ENCODE results near the gene CIDEA. TPM values are rescaled to one million over a fixed set of nuclear protein-coding genes. Genes with fewer than 3 reads are reported as not detected.

The CIDEA gene
- total RNA-seq, 1 donor from 2014 or later = 0.97 TPM

DNA sequence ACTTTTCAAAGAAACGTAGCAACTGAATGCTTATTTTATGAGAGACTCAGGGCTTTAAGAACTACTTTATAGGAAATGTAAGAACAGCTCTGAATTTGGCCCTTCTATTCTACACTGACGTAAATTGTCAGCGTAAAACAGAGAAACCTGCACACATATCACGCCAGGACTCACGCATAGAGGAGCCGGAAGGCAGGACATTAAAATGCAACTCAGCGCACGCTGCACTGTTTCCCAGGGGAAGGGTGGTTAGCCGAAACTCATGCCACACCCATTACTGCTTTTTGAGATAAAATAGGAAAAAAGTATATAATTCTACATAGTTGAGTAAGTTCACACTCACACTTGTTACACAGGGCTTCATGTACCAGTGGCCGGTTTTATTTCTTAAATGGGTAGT is 61.3 kb downstream of the CIDEA start:
- H3K4me1 Mint-ChIP-seq (ENCODE audit: unreplicated experiment) = peaks cover 39% of the 10 kb centered on the region
- H3K4me3 Mint-ChIP-seq (ENCODE audit: unreplicated experiment) = no peak overlapping the region
- H3K36me3 Mint-ChIP-seq (ENCODE audit: low read depth, unreplicated experiment) = peaks cover 49% of the 10 kb centered on the region
- H3K27ac Mint-ChIP-seq (ENCODE audit: unreplicated experiment) = no peak overlapping the region
- TF ChIP-seq, protein P1, sequence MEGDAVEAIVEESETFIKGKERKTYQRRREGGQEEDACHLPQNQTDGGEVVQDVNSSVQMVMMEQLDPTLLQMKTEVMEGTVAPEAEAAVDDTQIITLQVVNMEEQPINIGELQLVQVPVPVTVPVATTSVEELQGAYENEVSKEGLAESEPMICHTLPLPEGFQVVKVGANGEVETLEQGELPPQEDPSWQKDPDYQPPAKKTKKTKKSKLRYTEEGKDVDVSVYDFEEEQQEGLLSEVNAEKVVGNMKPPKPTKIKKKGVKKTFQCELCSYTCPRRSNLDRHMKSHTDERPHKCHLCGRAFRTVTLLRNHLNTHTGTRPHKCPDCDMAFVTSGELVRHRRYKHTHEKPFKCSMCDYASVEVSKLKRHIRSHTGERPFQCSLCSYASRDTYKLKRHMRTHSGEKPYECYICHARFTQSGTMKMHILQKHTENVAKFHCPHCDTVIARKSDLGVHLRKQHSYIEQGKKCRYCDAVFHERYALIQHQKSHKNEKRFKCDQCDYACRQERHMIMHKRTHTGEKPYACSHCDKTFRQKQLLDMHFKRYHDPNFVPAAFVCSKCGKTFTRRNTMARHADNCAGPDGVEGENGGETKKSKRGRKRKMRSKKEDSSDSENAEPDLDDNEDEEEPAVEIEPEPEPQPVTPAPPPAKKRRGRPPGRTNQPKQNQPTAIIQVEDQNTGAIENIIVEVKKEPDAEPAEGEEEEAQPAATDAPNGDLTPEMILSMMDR (IDR thresholded peaks at IDR 0.05; ENCODE audit: unreplicated experiment) = no peak
- H3K27me3 Mint-ChIP-seq (ENCODE audit: unreplicated experiment) = no peaks in the 10 kb centered on the region
- H3K9me3 Mint-ChIP-seq (ENCODE audit: unreplicated experiment) = no peaks in the 10 kb centered on the region
- DNase-seq (ENCODE audit: low spot score) = no peak

DNA sequence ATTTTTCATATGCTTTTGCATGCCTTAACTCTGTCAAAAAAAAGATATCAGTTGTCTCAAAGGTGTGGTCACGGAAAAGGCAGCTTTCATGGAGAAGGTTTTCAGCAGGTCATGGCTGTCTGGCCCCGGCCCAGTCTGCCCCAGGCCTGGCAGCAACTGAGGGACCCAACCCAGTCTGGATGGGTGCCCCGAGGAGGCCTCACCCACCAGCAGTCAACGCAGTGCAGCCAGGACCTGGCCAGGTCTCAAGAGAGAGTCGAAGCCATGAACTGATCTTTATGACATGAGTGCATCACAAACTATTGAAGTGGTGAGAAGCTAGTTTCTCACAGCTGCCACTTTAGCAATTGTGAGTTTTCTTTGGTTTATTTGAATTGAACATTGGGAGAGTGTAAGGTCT is 61.8 kb downstream of the CIDEA start:
- Mint-ChIP-seq H3K36me3 (ENCODE audit: low read depth, unreplicated experiment) (peaks cover 49% of the 10 kb centered on the region), H3K4me3 (ENCODE audit: unreplicated experiment) (no peak overlapping the region), H3K27me3 (ENCODE audit: unreplicated experiment) (no peaks in the 10 kb centered on the region), H3K27ac (ENCODE audit: unreplicated experiment) (no peak overlapping the region), H3K4me1 (ENCODE audit: unreplicated experiment) (peaks cover 37% of the 10 kb centered on the region), H3K9me3 (ENCODE audit: unreplicated experiment) (no peaks in the 10 kb centered on the region)
- TF ChIP-seq, protein P1 (IDR thresholded peaks at IDR 0.05; ENCODE audit: unreplicated experiment) = no peak
- DNase-seq (ENCODE audit: low spot score) = no peak

DNA sequence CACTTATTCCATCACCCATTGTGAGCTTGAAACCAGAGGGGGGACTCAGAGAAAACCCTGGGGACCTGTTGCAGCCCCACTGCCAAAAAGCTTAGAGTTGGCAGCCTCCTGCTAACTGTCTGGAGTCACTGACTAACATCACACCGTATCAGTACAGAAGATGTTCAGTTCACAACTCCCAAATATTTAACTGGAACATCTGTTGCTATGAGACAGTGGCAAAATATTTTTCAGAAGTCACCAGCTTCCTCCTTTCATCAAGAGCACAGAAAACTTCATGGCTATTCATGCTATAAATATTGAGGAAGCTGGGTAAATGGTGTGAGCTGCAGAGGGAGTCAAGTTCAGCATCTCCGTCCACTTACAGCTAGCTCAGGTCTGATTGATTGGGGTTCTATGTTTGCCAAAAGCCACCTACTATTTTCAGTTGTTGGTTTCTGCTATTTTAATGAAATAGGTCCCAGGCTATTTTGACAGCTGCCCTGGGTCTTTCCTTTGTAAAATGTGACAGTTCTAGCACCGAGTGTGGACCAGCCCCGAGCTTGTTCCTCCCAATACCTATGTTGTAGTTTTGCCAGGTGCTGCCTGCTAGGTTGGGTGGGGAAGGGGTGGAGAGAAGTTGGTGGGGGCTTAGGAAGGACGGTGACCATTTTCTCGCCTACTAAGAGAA is 63.6 kb downstream of the CIDEA start:
- no peak for DNase-seq (ENCODE audit: low spot score)
- peak overlapping the region; percentile 30 for H3K27ac Mint-ChIP-seq (ENCODE audit: unreplicated experiment)
- no peaks in the 10 kb centered on the region for H3K27me3 Mint-ChIP-seq (ENCODE audit: unreplicated experiment)
- H3K36me3 Mint-ChIP-seq (ENCODE audit: low read depth, unreplicated experiment) = peaks cover 39% of the 10 kb centered on the region
- TF ChIP-seq, protein P1 (IDR thresholded peaks at IDR 0.05; ENCODE audit: unreplicated experiment) = no peak
- peak overlapping the region; percentile 74 for H3K4me3 Mint-ChIP-seq (ENCODE audit: unreplicated experiment)
- H3K9me3 Mint-ChIP-seq (ENCODE audit: unreplicated experiment) = no peaks in the 10 kb centered on the region
- H3K4me1 Mint-ChIP-seq (ENCODE audit: unreplicated experiment) = peaks cover 33% of the 10 kb centered on the region

DNA sequence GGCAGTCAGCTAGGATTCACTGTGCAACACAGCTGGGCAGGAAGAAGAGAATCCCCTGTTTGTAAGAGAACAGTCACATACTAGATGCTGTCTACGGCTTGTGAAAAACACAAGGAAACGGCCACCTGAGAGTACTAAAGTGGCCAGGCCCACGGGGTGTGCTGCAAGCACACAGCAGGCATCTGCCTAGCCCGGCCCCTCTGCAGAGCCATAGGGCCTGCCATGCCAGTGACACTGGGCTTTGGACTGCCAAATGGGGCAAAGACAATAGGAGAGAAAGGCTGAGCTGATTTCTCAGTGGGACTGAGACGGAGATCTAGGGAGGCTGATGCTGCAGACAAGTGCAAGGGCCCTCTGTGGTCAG is 64.2 kb downstream of the CIDEA start:
- Mint-ChIP-seq H3K4me3 (ENCODE audit: unreplicated experiment) (peak overlapping the region; percentile 74), H3K27me3 (ENCODE audit: unreplicated experiment) (no peaks in the 10 kb centered on the region), H3K4me1 (ENCODE audit: unreplicated experiment) (peaks cover 29% of the 10 kb centered on the region), H3K27ac (ENCODE audit: unreplicated experiment) (peak overlapping the region; percentile 18), H3K36me3 (ENCODE audit: low read depth, unreplicated experiment) (peaks cover 39% of the 10 kb centered on the region), H3K9me3 (ENCODE audit: unreplicated experiment) (no peaks in the 10 kb centered on the region)
- no peak for DNase-seq (ENCODE audit: low spot score)
- TF ChIP-seq, protein P1 (IDR thresholded peaks at IDR 0.05; ENCODE audit: unreplicated experiment) = no peak

DNA sequence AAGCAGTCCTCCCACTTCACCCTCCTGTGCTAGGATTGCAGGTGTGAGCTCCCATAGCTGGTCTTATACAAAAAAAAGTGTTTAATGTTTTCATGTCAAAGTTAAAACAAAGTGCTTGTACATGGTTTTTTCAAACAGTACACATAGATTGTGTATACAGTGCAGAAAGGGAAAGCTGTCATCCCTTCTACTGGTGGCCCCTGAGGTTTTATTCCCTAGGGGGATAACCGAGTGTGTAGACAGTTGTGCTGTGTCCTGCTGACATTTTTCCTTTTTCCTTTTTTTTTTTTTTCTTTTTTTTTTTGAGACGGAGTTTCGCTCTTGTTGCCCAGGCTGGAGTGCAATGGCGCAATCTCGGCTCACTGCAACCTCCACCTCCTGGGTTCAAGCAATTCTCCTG is 64.7 kb downstream of the CIDEA start:
- Mint-ChIP-seq H3K4me3 (ENCODE audit: unreplicated experiment) (no peak overlapping the region), H3K27me3 (ENCODE audit: unreplicated experiment) (no peaks in the 10 kb centered on the region), H3K4me1 (ENCODE audit: unreplicated experiment) (peaks cover 23% of the 10 kb centered on the region), H3K36me3 (ENCODE audit: low read depth, unreplicated experiment) (peaks cover 35% of the 10 kb centered on the region), H3K27ac (ENCODE audit: unreplicated experiment) (no peak overlapping the region), H3K9me3 (ENCODE audit: unreplicated experiment) (no peaks in the 10 kb centered on the region)
- DNase-seq (ENCODE audit: low spot score) = no peak
- TF ChIP-seq, protein P1 (IDR thresholded peaks at IDR 0.05; ENCODE audit: unreplicated experiment) = no peak

Data from endothelial cell (in vitro differentiated cells).